Neural cell (in vitro differentiated cells): ENCODE data around the gene INPP5A. TPM values are rescaled to one million over a fixed set of nuclear protein-coding genes. Genes with fewer than 3 reads are reported as not detected.
"Not testable (repeated sequence)": the region's sequence is repeated elsewhere in the genome, so short reads cannot be mapped to it uniquely, and the experiment has no call there.

Source experiments
- H2AFZ ChIP-seq: fragments of 200-600, 300-800 bp; sonication (generic), shearing (Covaris generic); 2 replicates; pipeline ENCODE4 v1.6.0; 2014; ENCODE audit warnings: low read depth, mild to moderate bottlenecking, antibody characterized with exemption, low read length, moderate library complexity
- H3F3A ChIP-seq: fragments of 200-600 bp; shearing (Covaris generic); 2 replicates; pipeline ENCODE4 v1.6.1; 2016; ENCODE audit warnings: mild to moderate bottlenecking, moderate library complexity, mixed read lengths, antibody characterized with exemption, low read length; ENCODE audit not compliant: insufficient read depth, poor library complexity, severe bottlenecking
- H3K27ac ChIP-seq: fragments of 200-600, 300-800 bp; sonication (generic), shearing (Covaris generic); 2 replicates; pipeline ENCODE4 v1.5.1; 2014; ENCODE audit warnings: mild to moderate bottlenecking, low read length, moderate library complexity
- H3K27me3 ChIP-seq: fragments of 300-800, 200-600 bp; sonication (generic), shearing (Covaris generic); 2 replicates; pipeline ENCODE4 v1.6.0; 2014; ENCODE audit warnings: mild to moderate bottlenecking, low read depth, low read length, moderate library complexity; ENCODE audit not compliant: insufficient read depth
- H3K36me3 ChIP-seq: fragments of 300-800, 200-600 bp; sonication (generic), shearing (Covaris generic); 2 replicates; pipeline ENCODE4 v1.5.1; 2014; ENCODE audit warnings: mild to moderate bottlenecking, antibody characterized with exemption, low read length, moderate library complexity; ENCODE audit not compliant: insufficient read depth
- H3K4me2 ChIP-seq: fragments of 300-800, 200-600 bp; sonication (generic), shearing (Covaris generic); 2 replicates; pipeline ENCODE4 v1.6.0; 2014; ENCODE audit warnings: mild to moderate bottlenecking, low read length
- H3K4me3 ChIP-seq: fragments of 300-800, 200-600 bp; sonication (generic), shearing (Covaris generic); 2 replicates; pipeline ENCODE4 v1.5.1; 2014; ENCODE audit warnings: mild to moderate bottlenecking, low read length, moderate library complexity
- H3K79me2 ChIP-seq: fragments of 200-600 bp; shearing (Covaris generic); replicated peaks from 2 replicates; pipeline ENCODE4 v1.6.0; 2014; ENCODE audit warnings: mild to moderate bottlenecking, low read length, moderate library complexity; ENCODE audit not compliant: insufficient read depth
- H3K9ac ChIP-seq: fragments of 300-800, 200-600 bp; sonication (generic), shearing (Covaris generic); 2 replicates; pipeline ENCODE4 v1.6.1; 2016; ENCODE audit warnings: mild to moderate bottlenecking, low read length, mixed read lengths
- H3K9me2 ChIP-seq: fragments of 200-600 bp; shearing (Covaris generic); 2 replicates; pipeline ENCODE4 v1.6.1; 2016; ENCODE audit warnings: mild to moderate bottlenecking, low read length, mixed read lengths; ENCODE audit not compliant: insufficient read depth
- H3K9me3 ChIP-seq: fragments of 200-600, 300-800 bp; sonication (generic), shearing (Covaris generic); 2 replicates; pipeline ENCODE4 v1.6.1; 2016; ENCODE audit warnings: mild to moderate bottlenecking, mixed run types, low read length, moderate library complexity, mixed read lengths
- H4K20me1 ChIP-seq: fragments of 200-600 bp; shearing (Covaris generic); 2 replicates; pipeline ENCODE4 v1.6.1; 2016; ENCODE audit warnings: mild to moderate bottlenecking, mixed run types; ENCODE audit not compliant: insufficient read depth
- EP300 ChIP-seq: fragments of 450-650 bp; conservative IDR thresholded peaks from 2 replicates; pipeline ENCODE4 v1.6.1; 2014; ENCODE audit warnings: antibody characterized with exemption, mild to moderate bottlenecking, moderate library complexity; ENCODE audit not compliant: poor library complexity, severe bottlenecking
- EZH2 ChIP-seq: fragments of 200-600, 300-800 bp; shearing (Covaris generic), sonication (generic); IDR thresholded peaks from 2 replicates; pipeline ENCODE4 v1.6.1; 2014; ENCODE audit warnings: antibody characterized with exemption, low read length, borderline replicate concordance, mild to moderate bottlenecking; ENCODE audit not compliant: insufficient read depth, poor library complexity, severe bottlenecking
- MXI1 ChIP-seq: fragments of 450-650 bp; conservative IDR thresholded peaks from 2 replicates; pipeline ENCODE4 v1.6.1; 2014; ENCODE audit warnings: antibody characterized with exemption, mild to moderate bottlenecking; ENCODE audit not compliant: poor library complexity, severe bottlenecking
- POLR2AphosphoS5 ChIP-seq: IDR thresholded peaks from 2 replicates; pipeline ENCODE4 v1.6.1; 2012
- RAD21 ChIP-seq: fragments of 450-650 bp; conservative IDR thresholded peaks from 2 replicates; pipeline ENCODE4 v1.6.1; 2014; ENCODE audit warnings: antibody characterized with exemption, mild to moderate bottlenecking, moderate library complexity
- SMC3 ChIP-seq: fragments of 450-650 bp; conservative IDR thresholded peaks from 2 replicates; pipeline ENCODE4 v1.6.1; 2014; ENCODE audit warnings: antibody characterized with exemption, mild to moderate bottlenecking, moderate library complexity; ENCODE audit not compliant: poor library complexity
- TAF1 ChIP-seq: IDR thresholded peaks from 2 replicates; pipeline ENCODE4 v1.6.1; 2012; ENCODE audit warnings: low read depth
- polyA plus RNA-seq: library from polyadenylated mRNA; depleted of rRNA; stranded (reverse); fragments of >200 nt; gene quantifications from 2 replicates; pipeline ENCODE4 v1.2.3, GENCODE V29; 2014
- TF ChIP-seq, protein P1 (sequence below): fragments of 450-650 bp; IDR thresholded peaks from 2 replicates; pipeline ENCODE4 v1.5.1; 2014; ENCODE audit warnings: antibody characterized with exemption, mild to moderate bottlenecking, moderate library complexity; ENCODE audit not compliant: poor library complexity, severe bottlenecking
- TF ChIP-seq, protein P2 (sequence below): IDR thresholded peaks from 2 replicates; pipeline ENCODE4 v1.6.1; 2012; ENCODE audit warnings: borderline replicate concordance

Gene INPP5A
- polyA plus RNA-seq, 1 donor from 2014 or later: 48.8 TPM

- no peaks in the 10 kb centered on the region for H3K27me3 ChIP-seq
- no peaks in the 10 kb centered on the region for H3K9me3 ChIP-seq
- H3K36me3 ChIP-seq: no peaks in the 10 kb centered on the region
- no peaks in the 10 kb centered on the region for H3K79me2 ChIP-seq
- H3K4me2 ChIP-seq: no peak overlapping the region
- no peaks in the 10 kb centered on the region for H3F3A ChIP-seq
- H3K9me2 ChIP-seq: no peaks in the 10 kb centered on the region
- TF ChIP-seq, protein P1, sequence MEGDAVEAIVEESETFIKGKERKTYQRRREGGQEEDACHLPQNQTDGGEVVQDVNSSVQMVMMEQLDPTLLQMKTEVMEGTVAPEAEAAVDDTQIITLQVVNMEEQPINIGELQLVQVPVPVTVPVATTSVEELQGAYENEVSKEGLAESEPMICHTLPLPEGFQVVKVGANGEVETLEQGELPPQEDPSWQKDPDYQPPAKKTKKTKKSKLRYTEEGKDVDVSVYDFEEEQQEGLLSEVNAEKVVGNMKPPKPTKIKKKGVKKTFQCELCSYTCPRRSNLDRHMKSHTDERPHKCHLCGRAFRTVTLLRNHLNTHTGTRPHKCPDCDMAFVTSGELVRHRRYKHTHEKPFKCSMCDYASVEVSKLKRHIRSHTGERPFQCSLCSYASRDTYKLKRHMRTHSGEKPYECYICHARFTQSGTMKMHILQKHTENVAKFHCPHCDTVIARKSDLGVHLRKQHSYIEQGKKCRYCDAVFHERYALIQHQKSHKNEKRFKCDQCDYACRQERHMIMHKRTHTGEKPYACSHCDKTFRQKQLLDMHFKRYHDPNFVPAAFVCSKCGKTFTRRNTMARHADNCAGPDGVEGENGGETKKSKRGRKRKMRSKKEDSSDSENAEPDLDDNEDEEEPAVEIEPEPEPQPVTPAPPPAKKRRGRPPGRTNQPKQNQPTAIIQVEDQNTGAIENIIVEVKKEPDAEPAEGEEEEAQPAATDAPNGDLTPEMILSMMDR: no peak
- TF ChIP-seq TAF1 (no peak), EZH2 (no peak), MXI1 (no peak), EP300 (no peak), POLR2AphosphoS5 (no peak)
- TF ChIP-seq, protein P2, sequence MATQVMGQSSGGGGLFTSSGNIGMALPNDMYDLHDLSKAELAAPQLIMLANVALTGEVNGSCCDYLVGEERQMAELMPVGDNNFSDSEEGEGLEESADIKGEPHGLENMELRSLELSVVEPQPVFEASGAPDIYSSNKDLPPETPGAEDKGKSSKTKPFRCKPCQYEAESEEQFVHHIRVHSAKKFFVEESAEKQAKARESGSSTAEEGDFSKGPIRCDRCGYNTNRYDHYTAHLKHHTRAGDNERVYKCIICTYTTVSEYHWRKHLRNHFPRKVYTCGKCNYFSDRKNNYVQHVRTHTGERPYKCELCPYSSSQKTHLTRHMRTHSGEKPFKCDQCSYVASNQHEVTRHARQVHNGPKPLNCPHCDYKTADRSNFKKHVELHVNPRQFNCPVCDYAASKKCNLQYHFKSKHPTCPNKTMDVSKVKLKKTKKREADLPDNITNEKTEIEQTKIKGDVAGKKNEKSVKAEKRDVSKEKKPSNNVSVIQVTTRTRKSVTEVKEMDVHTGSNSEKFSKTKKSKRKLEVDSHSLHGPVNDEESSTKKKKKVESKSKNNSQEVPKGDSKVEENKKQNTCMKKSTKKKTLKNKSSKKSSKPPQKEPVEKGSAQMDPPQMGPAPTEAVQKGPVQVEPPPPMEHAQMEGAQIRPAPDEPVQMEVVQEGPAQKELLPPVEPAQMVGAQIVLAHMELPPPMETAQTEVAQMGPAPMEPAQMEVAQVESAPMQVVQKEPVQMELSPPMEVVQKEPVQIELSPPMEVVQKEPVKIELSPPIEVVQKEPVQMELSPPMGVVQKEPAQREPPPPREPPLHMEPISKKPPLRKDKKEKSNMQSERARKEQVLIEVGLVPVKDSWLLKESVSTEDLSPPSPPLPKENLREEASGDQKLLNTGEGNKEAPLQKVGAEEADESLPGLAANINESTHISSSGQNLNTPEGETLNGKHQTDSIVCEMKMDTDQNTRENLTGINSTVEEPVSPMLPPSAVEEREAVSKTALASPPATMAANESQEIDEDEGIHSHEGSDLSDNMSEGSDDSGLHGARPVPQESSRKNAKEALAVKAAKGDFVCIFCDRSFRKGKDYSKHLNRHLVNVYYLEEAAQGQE: no peak
- H2AFZ ChIP-seq: no peak overlapping the region
- no peak overlapping the region for H3K4me3 ChIP-seq
- H3K9ac ChIP-seq: no peak overlapping the region
- no peaks in the 10 kb centered on the region for H4K20me1 ChIP-seq
- H3K27ac ChIP-seq: no peak overlapping the region
Observed at GRCh38 chr10:132817701-132818211, 280.2 kb downstream of the INPP5A start.

DNA sequence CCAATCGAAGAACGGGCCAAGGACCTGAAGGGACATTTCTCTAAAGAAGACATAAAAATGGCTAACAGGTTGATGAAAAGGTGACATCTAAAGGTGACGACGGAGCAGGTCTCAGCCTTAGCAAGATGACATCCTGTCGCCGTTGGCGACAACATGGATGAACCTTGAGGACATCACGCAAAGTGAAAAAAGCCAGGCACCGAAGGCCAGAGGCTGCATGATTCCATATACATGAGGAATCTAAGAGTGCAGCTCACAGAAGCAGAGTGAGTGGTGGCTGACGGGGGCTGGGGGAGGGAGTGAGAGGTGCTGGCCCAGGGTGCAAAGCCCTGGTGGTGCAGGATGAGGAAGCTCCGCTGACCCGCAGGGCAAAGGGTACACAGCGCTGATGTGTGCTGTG, 282.5 kb downstream of the INPP5A start:
- Histone ChIP-seq H3K9me2 (no peaks in the 10 kb centered on the region), H3K27ac (no peak overlapping the region), H3K9me3 (no peaks in the 10 kb centered on the region), H3K27me3 (no peaks in the 10 kb centered on the region), H3K4me3 (no peak overlapping the region), H3K79me2 (no peaks in the 10 kb centered on the region), H3F3A (no peaks in the 10 kb centered on the region), H4K20me1 (no peaks in the 10 kb centered on the region), H3K4me2 (no peak overlapping the region), H3K36me3 (no peaks in the 10 kb centered on the region), H3K9ac (no peak overlapping the region), H2AFZ (no peak overlapping the region)
- TF ChIP-seq SMC3: no peak
- TF ChIP-seq MXI1: no peak
- TF ChIP-seq POLR2AphosphoS5: no peak
- TF ChIP-seq EP300: no peak
- no peak for TF ChIP-seq EZH2
- no peak for TF ChIP-seq RAD21
- TF ChIP-seq TAF1: no peak
- TF ChIP-seq, protein P2: no peak
- TF ChIP-seq, protein P1: no peak

GRCh38 chr10:132825783-132826523, 288.4 kb downstream of the INPP5A start:
- H2AFZ ChIP-seq, H3K9ac ChIP-seq, H4K20me1 ChIP-seq, H3K36me3 ChIP-seq, H3K27me3 ChIP-seq, H3K9me3 ChIP-seq, H3K4me3 ChIP-seq, H3K9me2 ChIP-seq, H3K4me2 ChIP-seq, H3K27ac ChIP-seq, H3F3A ChIP-seq, H3K79me2 ChIP-seq: not testable (repeated sequence)
